Skin of body (tissue), 2 donors: Measurements from ENCODE around the gene GFPT2. TPM values are rescaled to one million over a fixed set of nuclear protein-coding genes. Genes with fewer than 3 reads are reported as not detected.
"Not testable (repeated sequence)": the region's sequence is repeated elsewhere in the genome, so short reads cannot be mapped to it uniquely, and the experiment has no call there.

Source experiments
- DNase-seq: peaks from one replicate; lab custom pipeline; 2025; lab: John Stamatoyannopoulos, UW
- total RNA-seq: library from RNA; depleted of rRNA; stranded (reverse); fragments of >200 nt; gene quantifications from one replicate; pipeline ENCODE4 v1.2.3, GENCODE V29; 2014

The GFPT2 gene
- total RNA-seq, 1 donor from 2014 or later = 7.5 TPM

DNA sequence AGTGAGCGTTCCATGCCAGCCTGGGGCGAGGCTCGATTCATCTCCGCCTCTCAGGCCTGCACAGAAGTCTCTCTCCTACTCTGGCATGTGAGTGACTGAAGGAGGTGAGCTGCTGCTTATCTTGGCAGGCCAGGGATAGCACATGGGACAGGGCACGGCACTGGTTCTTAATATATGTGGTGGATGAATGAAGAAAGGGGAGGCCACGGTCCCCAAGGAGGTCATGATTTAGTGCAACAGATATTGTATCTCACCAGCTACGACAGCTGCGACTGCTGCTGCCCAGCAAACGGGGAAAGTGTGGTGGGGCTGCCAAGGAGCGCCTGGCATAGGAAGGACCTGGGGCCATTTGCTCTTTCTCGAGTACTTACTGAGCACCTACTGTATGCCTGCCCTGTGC is 41.9 kb downstream of the GFPT2 start:
- no peak for DNase-seq

DNA sequence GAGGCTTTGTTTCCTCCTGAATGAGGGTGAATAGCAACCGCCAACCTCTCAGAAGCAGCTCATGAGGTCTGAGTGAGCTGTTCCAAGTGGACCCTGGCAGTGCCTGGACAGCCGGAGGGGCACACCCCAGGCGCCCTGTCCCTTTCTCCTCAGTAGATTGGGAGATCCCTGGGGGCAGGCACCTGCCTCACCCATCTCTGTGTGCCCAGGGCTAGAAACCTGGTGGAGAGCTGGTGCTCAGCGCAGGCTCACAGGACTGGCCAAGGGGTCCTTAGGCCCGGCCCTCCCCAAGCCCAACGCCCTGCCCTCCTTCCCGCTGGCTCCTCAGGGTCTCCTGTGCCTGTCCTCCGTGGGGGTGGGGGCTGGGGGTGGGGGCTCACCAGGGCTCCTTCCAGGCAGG is 46.3 kb downstream of the GFPT2 start:
- DNase-seq = no peak

DNA sequence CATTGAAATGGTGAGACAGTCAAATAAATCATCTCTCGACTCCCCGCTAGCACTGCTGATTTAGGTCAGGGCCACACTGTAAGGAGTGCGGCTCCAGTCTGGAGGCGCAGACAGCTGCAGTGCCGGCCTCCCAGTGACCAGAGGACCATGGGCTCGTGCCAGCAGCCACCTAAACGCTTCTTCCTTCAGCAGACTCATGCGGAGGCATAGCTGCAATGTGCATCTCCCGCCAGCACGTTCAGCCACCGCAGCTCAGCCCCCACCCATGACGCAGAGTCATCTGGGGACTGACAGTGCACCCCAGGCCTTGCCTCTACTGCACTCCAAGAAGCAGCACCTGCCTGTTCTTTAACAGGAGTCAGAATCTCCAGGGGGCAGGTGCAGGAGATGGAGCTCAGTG is 47.7 kb downstream of the GFPT2 start:
- no peak for DNase-seq

DNA sequence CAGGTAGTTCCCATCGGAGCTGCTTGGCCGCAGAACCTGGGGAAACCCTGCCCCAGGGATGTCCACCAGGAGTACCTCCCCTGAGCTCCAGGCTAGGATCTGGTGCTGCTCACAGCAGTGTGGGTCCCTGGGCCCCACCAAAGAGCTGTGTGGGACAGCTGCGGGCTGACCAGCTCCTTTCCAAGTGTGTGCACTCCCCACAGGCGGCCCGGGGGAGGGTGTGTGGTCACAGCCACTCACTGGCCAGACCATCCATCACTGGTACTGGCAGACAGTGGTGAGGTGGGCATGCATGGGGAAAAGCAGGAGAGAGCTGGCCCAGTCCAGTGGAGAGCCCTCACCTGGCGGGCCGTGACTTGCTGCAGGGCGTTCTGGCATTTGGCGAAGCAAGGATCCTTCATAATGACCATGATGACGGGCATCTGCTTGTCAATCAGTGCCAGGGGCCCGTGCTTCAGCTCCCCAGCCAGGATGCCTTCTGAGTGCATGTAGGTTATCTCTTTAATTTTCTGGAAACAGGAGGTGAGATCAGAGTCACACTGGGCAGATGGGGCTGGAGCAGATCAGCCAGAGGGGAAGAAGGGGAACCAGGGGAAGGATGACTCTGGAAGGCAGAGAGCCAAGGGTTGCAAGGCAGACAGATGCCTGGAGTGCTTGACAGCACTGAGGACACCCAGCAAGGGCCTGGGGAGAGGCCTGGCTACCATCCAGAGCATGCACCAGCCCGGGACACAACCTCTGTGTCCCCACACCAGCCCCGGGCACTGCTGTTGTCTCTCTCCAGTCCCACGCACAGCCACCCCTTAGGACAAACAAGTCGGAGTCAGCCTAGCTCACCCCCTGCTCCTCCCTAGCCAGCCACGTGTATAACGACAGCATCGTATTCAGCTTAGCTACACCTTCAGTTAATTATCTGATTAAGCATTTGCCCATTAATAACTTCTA is 48.4 kb downstream of the GFPT2 start:
- no peak for DNase-seq

DNA sequence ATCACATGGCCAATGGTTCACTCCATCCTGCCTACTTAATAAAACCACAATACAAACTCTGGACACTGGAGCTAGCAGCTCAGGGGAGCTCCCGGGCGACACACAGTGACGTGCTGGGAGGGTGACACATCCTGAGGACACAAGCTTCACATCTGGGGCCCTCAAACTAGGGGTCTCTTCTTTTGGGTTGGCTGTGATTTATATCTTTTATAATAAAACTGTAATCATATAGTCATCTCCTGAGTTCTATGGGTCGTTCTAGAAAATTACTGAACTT is 49.2 kb downstream of the GFPT2 start:
- DNase-seq = no peak

DNA sequence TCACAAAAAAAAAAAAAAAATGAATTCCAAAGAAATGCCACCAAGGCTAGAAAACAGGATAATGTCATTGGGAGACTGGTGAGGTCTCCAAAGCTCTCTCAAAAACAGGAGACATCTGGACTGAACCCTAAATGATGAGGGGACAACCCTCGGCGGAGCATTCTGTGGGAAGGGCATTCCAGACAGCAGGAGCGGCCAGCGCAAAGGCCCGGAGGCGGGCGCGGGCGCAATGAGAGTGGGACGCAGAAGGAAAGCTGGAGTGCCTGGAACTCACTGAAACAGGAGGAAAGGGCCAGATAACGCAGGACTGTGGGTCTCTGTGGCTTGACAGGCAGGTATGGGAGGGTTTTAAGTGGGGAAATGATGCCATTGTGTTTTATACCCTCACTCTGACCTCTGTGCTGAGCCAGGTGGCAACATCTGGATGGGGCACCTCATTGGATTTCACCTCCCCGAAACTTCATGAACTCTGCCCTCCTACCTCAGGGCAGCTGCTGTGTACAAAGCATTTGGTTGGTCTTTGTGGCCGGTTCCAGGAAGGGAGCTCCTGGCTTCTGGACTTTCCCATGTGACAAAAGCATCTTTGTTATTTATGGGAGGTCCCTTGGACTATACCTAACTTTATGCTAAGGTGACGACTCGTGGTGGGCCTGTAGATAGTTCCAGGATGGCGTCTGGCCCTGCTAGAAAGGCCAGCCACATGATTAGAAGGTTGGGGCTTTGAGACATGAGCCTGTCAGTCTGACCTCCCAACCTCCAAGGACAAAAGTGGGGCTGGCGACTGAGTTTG is 49.7 kb downstream of the GFPT2 start:
- no peak for DNase-seq

DNA sequence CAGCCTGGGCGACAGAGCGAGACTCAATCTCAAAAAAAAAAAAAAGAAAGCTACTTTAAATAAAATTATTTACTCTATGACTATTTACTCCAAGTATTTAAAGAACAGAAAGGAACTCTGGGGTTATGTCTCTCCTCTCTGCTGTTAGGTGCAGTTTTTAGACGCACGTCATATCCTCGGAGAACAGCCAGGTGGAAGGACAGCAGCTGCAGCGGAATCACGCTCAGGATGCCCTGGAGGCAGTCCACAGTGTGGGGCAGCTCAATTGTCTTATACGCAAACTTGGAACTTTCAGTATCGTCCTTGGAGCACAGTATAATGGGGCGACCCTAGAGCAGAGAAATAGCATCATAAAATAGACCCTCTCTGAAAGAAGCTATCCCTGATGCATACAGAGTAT is 50.9 kb downstream of the GFPT2 start:
- DNase-seq = no peak

DNA sequence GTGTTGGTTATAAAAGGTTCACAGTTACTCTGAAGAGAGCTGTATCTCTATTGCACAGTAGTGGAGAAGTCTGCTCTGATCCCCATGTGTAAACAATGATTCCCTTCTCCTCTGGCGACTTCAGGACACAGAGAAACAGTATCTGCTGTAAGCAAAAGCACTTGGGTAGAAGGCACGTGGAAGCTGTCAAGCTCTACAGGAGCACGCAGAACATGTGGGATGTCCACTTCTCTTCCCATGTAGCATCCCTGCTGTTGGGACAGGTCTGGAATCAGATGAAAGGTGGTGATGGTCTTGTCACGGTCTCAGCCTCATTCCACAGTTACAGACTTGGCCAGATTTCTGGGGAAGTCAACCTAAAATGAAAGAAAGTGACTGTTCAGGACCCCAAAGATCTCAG is 51.9 kb downstream of the GFPT2 start:
- DNase-seq = no peak

DNA sequence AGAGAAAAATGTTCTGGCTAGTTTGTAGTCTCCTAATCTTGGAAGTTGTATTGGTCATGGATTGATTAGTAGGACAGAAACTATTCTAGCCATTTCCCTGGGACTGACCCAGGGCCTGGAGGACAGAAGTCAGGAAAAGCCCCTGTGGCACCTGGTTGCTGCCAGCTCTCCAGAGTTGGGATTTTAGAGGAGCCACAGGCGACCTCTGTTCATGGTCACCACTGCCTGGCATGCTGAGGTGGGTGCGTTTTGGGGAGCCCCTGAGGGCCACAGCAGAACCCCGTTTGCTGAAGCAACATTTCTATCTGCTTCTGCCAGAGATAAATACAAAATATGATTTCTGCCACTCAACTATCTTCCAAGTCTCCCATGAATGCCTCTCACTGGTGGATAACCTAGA is 53.6 kb downstream of the GFPT2 start:
- no peak for DNase-seq

DNA sequence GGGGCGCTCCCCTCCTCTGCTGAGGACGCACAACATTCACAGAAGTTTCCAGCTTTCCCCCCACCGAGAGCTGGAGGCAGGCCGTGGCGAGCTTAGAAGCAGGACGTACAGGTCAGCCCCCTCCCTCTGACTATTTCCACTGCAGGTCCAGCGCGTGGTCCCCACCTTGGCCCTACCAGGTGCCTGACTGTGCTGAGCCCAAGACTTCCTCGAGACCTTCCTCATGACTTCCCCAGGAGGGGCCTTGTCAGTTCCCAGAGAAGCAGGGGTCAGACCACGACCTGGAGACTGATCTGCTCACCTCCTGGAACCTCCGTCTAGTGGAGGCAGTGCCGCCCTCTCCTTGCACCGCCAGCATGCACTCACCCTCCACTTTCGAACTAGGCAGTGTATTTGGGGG is 54.1 kb downstream of the GFPT2 start:
- DNase-seq = not testable (repeated sequence)

DNA sequence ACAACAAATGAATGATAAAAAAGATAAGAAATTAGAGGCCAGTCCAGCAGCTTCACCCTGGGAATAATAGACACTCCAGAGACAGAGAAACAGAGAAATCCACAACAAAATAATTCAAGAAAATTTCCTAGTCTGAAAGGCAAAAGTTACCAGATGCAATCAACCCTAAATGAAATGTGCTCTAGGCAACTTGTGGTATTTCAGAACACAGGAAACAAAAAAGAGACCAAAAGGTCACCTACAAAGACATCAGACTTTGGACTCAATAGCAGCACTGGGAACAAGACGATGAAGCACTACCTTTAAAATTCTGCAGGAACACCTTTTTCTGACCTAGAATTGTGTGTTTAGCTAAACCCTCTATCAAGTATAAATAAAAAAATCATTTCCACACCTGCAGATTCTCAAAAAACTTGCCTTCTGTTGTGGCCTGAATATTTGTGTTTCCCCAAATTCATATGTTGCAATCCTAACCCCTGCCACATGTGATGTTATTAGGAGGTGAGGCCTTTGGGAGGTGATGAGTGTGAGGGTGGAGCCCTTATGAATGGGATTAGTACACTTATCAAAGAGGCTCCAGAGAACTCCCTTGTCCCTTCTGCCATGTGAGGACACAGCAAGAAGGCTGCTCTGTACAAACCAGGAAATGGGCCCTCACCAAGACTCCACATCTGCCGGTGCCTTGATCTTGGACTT is 55.4 kb downstream of the GFPT2 start:
- no peak for DNase-seq

DNA sequence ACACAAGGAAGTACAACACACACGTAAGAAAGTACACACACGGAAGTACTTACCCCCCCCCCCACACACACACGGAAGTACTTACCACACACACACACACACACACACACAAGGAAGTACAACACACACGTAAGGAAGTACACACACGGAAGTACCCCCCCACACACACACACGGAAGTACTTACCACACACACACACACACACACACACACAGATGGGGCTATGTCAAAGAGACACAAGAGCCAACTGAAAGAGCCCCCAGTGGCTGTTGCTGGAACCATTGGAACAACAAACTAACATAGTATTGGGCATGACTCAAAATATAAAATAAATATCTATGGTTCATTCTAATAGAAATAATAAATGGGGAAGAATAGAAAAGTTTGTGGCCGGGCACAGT is 56.4 kb downstream of the GFPT2 start:
- DNase-seq = no peak

DNA sequence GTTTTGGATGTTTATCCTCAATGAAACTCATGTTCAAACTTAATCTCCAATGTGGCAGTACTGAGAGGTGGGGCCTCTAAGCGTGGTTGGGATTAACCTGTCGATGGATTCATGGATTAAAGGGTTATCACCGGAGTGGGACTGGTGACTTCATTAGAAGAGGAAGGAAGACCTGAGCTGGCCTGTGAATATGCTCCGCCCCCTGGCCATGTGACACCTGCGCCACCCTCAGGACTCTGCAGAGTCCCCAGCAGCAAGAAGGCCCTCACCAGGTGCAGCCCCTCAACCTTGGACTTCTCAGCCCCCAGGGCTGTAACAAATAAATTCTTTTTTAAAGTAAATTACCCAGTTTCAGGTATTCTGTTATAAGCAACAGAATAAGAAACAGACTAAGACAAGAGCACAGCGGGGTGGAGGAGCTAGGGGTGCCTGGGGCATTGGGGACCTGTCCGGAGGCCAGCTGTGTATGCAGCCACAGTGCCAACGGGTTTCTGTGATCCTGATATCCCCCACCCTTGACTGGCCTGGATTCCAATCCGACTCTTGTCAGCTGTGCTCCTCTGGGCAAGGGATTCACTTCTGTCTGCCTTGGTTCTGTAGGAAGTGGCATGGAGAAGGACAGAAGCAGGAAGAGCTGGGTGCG is 58.1 kb downstream of the GFPT2 start:
- DNase-seq = no peak

DNA sequence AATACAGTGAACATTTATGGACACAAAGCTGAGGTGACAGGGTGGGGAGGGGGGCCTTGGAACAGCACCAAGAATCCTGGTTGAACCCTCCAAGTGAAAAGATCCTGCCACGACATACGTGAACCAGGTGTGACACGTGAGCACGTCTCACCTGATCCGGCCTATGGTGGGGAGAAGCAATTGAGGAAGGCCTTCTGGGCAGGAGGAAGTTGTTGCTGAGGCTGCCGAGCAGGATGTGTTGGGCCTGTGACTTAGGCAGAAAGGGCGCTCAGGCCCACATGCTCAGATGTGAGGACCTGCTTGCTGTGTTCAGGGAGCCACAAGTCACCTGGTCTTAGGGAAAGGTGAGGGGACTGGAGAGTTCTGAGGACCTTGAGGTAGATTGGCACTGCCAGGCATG is 58.7 kb downstream of the GFPT2 start:
- no peak for DNase-seq

DNA sequence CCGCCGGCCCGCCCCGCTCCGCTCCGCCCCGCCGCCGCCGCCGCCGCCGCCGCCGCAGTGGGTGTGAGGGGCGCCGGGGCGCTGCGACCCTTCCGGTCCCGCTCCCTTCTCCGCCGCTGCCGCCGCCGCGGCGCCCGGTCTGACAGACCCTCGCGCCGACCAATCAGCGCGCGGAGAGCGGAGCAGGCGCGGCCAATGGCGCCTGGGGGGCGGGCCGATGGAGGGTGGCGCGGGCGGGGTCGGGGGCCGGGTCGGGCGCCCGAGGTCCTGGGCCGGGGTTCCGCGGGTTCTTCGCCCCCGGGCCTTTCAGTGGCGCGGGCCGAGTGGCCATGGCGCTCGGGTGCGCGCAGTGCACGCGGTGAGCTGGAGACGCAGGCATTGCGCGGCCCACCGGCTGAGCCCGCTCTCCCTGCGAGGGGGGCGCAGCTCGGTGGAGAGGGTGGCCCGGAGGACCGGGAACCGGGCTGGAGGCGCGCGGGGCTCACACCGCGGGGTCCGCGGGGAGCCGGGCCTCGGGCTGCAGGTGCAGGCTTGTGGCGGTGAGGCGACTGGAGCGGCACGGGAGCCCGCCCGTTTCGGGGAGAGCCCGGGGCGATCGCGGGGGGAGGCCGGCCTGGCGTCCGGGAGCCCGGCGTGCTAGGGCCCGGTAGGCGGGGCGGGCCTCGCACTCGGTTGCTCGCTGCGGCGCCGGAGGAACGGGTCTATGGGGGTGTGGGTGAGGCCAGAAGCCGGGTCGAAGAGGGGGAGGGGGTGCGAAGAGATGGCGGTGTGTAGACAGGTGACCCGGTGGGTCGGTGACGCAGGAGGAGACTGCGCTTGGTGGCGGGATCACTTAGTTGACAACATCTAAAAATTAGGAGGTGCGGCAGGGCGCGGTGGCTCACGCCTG is 60.9 kb downstream of the GFPT2 start, which contains the start of gene MAPK9:
Gene MAPK9, minus strand, starts transcription at position 141 of the 889 bp plus-strand sequence. CDS start 11,522 bp downstream, outside the sequence.
- DNase-seq = peak; percentile 70

DNA sequence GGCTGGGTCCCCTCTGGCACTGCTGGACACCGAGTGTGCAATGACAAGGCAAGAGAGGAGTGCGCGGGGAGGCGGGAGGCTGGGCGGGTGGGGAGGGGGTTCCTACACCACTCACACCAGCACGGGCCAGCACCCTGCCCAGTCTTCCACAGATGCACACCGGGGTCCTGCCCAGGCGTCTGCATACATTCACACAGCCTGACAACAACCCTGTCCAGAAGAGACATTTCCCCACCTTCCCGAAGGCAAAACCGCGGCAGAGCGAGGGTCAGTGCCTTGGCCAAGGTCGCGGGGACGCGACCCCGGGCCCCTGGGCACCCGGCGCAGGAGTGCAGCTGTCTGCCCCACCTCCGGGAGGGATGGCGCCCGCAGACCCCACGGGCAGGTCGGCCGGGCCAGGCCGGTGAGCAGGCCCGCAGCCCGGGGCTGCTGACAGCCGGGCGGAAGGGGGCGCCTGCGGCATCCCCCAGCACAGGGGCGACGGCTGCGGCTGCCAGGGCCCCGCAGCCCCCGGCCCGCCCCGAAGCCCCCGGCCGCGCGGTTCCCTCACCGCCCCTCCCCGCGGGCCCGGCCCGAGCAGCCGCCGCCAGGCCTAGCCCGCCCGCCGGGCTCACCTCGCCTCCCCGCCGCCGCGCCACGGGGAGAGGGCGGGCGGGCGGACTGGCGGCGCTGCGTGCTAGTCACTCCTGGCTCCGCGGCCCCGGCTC is 61.7 kb downstream of the GFPT2 start:
- DNase-seq = no peak

DNA sequence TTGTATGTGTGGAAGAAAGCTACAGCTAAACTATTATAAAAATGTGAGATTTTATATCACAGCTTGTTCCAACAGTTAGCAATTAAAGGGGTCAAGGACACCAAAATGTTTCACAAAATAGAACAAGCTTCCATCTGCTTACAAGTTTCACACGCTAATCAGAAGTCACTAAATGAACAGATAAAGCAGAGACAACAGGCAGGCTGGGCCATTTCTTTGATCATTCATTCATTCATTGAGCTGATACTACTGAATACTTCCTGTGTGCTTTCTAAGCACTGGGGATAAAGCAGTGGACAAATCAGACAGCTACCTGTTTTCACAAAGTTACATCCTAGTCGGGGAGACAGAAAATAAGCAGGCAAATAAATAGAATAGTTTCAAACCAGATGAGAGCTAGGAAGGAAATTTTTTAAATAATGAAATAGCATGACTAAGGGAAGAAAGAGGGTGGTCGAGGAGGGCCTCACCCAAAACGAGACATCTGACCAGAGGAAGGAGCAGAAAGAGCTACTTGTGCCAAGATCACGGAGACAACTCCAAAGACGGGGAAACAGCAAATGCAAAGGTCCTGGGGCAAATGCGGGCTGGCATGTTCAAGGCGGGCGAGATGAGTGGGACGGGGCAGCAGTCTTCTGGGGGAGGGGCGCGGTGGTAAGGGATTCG is 62.4 kb downstream of the GFPT2 start:
- DNase-seq = no peak

DNA sequence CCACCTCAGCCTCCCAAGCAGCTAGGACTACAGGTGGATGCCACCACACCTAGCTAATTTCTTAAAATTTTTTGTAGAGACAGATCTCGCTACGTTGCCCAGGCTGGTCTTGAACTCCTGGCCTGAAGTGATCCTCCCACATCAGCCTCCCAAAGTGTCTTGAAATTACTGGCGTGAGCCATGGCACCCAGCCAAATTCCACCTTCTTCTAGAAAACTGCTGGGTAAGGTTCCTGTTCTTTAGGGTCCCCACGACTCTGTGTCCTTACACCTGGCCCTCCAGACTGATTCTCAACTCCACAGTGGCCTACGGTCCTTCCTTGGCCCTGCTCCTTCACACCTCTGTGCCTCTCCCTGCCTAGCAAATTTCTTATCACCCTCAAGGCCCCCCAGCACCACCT is 63.2 kb downstream of the GFPT2 start:
- DNase-seq = no peak

DNA sequence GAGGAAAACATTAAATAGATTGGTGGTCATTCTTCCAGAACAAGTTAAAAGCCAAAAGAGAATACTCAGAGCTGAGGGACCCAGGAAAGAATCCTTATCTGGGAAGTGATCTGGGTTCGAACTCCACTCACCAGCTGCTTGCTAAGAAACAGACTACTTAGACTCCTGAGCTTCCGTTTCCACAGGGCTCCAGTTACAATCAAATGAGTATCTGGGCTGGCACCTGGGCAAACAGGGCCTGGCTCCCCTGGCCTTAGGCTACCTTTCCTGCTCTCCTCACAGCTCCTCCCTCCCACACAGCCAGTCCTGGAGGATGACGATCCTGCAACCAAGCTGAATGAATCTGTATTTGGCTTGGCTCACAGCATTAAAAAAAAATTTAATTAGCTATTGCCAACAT is 63.7 kb downstream of the GFPT2 start:
- no peak for DNase-seq
